GM12864 (cell line): ENCODE measurements around the gene ANAPC2.

Experiments used
- DNase-seq: peaks from one replicate; pipeline ENCODE4 v3.0.0-alpha.2; 2011; ENCODE audit warnings: low read depth
- H3K4me3 ChIP-seq: 2 replicates; pipeline ENCODE4 v1.5.1; 2011; ENCODE audit warnings: mild to moderate bottlenecking, low read depth, low read length, control low read depth
- CTCF ChIP-seq: IDR thresholded peaks from 2 replicates; pipeline ENCODE4 v1.5.1; 2011; ENCODE audit warnings: low read depth, mild to moderate bottlenecking, moderate library complexity, low read length, control low read depth, inconsistent platforms; ENCODE audit errors: missing control alignments

Gene ANAPC2

DNA sequence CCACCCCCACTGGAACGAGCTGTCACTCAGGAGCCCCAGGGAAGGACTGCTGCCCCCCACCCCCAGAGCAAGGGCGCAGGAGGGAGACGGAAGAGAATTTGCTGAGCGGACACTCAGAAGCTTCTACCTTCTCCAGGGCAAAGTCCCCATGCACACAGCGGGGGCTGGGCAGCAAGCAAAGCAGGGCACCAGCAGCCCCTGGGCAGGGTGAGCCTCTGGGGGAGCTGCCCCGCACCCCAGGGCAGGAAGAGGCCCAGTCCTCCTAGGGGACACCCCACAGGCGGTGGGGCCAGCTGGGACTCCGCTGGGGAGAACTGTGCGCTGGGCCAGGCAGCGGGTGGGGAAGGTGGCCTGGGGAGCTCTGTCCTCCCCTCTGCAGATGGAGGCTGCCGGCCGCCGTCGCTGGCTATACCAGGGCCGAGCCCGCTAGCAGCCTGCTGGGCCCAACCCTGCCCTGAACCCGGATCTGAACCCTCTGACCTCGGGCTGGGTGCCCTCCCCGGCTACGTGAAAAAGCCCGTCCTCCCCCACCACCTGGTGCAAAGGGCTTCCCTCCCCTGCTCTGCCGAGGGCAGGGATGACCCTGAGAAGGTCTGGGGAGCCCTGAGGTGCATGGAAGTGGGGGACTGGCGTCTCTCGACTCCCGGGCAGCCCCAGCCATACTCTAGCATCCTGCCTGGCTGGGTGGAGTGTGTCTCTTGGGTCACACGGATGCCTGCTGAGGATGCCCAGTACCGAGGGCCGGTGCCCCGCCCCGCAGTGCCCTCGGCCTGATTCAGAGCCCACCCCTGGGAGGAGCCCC, 41.7 kb upstream of the ANAPC2 start:
- TF ChIP-seq CTCF: no peak
- H3K4me3 ChIP-seq: no peak overlapping the region

GRCh38 chr9:137228968-137229896, 40.9 kb upstream of the ANAPC2 start:
- no peak for TF ChIP-seq CTCF
- no peak for DNase-seq
- no peak overlapping the region for H3K4me3 ChIP-seq

More for the DNA sequence above, 41.7 kb upstream of the ANAPC2 start:
- DNase-seq: no peak

DNA sequence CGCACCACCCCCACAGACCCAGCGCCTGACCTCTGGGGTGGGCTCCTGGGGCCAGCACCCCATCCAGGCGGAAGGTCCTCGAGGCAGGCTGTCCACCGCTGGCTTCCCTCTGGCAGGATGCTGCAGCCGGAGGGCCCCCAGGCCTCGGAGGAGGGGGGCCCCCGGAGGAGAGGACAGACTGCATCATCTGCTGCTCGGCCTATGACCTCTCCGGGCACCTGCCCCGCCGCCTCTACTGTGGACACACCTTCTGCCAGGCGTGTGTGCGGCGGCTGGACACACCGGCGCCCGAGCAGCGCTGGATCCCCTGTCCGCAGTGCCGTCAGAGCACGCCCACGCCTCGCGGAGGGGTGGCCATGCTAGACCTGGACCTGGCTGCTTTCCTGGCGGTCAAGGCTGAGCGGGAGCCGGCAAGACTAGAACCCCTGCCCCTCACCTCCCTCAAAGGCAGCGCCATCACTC, 40.2 kb upstream of the ANAPC2 start:
- DNase-seq: no peak
- no peak for TF ChIP-seq CTCF
- no peak overlapping the region for H3K4me3 ChIP-seq

DNA sequence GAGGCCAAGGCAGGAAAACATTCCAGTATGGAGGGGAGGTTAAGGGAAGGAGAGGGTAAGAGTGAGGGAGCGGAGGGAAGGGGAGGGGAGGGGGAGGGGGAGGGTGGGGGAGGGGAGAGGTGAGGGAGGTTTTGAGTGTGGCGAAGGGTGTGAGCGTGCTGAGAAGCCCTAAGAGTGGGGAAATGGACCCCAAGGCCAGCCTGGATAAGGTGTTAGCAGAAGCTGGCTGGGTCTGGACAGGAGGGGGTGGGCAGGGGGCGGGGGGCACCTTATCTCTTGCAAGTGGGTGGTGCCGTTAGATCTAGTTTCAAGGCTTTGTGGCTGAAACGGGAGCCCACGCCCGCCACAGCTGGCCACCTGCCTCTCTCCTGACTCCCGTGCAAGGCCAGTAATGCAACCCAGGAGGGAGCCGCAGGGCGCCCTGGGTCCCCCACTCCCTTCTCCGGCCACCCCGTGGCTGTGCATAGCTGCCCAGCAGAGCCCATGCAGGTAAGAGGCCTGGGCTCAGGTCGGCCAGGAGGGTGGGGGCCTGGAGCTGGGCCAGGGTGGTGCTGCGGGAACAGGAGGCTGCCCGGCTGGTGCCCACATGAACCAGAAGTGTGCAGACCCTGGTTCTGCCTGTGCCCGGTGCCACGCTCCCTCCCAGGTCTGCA, 39.6 kb upstream of the ANAPC2 start:
- no peak for DNase-seq
- no peak overlapping the region for H3K4me3 ChIP-seq
- TF ChIP-seq CTCF: no peak

GRCh38 chr9:137227054-137227852, 38.9 kb upstream of the ANAPC2 start, which contains the start of gene RNF224:
Gene RNF224, plus strand, starts transcription at chr9:137227502. Its CDS starts 834 bp downstream, at chr9:137228336.
- peak; percentile 91 for TF ChIP-seq CTCF
- no peak within 1 kb of the TSS for H3K4me3 ChIP-seq
- DNase-seq: no peak
